Measurements from ENCODE around the gene MC1R.
A peak's percentile ranks its signal among the peaks of the same experiment; 100 is the strongest.

The MC1R gene

GRCh38 chr16:89920723-89921122, 2.1 kb downstream of the MC1R start:
- H3K4ac ChIP-seq (ENCODE audit: low read length), result no peak overlapping the region
- no peak overlapping the region for H2BK120ac ChIP-seq (ENCODE audit: low read depth, low read length)
- peak overlapping the region; percentile 14 for H2BK5ac ChIP-seq (ENCODE audit: low read length)
- H3K9ac ChIP-seq (ENCODE audit: low read depth, low read length, poor library complexity), result peak overlapping the region; percentile 81
- no peaks in the 10 kb centered on the region for H3K9me3 ChIP-seq (replicated peaks in 1 of 2; ENCODE audit: control insufficient read depth in 2 of 2, insufficient read depth in 1 of 2, low read depth in 1 of 2, low read length in 2 of 2)
- H3K36me3 ChIP-seq (replicated peaks in 1 of 2; ENCODE audit: control insufficient read depth in 2 of 2, insufficient read depth in 2 of 2, low read length in 2 of 2), result peaks cover 0 to 8% of the 10 kb centered on the region in 2 donors
- no peak overlapping the region for H3K4me3 ChIP-seq (ENCODE audit: low read length in 2 of 2)
- H3K4me1 ChIP-seq (ENCODE audit: control insufficient read depth in 2 of 2, insufficient read depth in 1 of 2, low read depth in 1 of 2, low read length in 2 of 2), result peaks cover 20 to 31% of the 10 kb centered on the region in 2 donors
- H3K14ac ChIP-seq (ENCODE audit: low read length), result peak overlapping the region; percentile 9
- H3K27ac ChIP-seq (replicated peaks; ENCODE audit: low read length), result peak overlapping the region; percentile 1
- WGBS, 2 donors (ENCODE audit: extremely low coverage in 2 of 2, insufficient read length in 2 of 2, insufficient replicate concordance in 1 of 2), result no CpG with 5 or more reads among the region's 6 CpGs
- no peak overlapping the region for H2AFZ ChIP-seq (ENCODE audit: low read length)
- no peak overlapping the region for H4K8ac ChIP-seq (ENCODE audit: low read depth, low read length)
- no peak for DNase-seq (ENCODE audit: low spot score)
- H3K23ac ChIP-seq (ENCODE audit: low read depth, low read length, poor library complexity), result no peak overlapping the region
- H3K4me2 ChIP-seq (ENCODE audit: insufficient read depth, low read length, poor library complexity, severe bottlenecking), result no peak overlapping the region
- H2BK15ac ChIP-seq (ENCODE audit: low read length), result peak overlapping the region; percentile 1
- H3K27me3 ChIP-seq (ENCODE audit: control insufficient read depth in 3 of 3, insufficient read depth in 3 of 3, low read depth in 1 of 3, low read length in 3 of 3), result no peaks in the 10 kb centered on the region
- H4K91ac ChIP-seq (ENCODE audit: low read depth, low read length, poor library complexity), result no peak overlapping the region
- peaks cover 6% of the 10 kb centered on the region for H3K79me1 ChIP-seq (ENCODE audit: low read depth, low read length)
- peak overlapping the region; percentile 72 for H2AK5ac ChIP-seq (ENCODE audit: low read depth, low read length)
- H3K18ac ChIP-seq (ENCODE audit: low read length), result peak overlapping the region; percentile 68
- no peak overlapping the region for H2BK12ac ChIP-seq (ENCODE audit: low read length)

GRCh38 chr16:89921131-89921701, 2.6 kb downstream of the MC1R start:
- peak overlapping the region; percentile 99 for H3K4me2 ChIP-seq (ENCODE audit: insufficient read depth, low read length, poor library complexity, severe bottlenecking)
- peaks cover 20 to 31% of the 10 kb centered on the region in 2 donors for H3K4me1 ChIP-seq (ENCODE audit: control insufficient read depth in 2 of 2, insufficient read depth in 1 of 2, low read depth in 1 of 2, low read length in 2 of 2)
- H4K8ac ChIP-seq (ENCODE audit: low read depth, low read length), result no peak overlapping the region
- peak overlapping the region in 1 of 2 donors; percentile 96 for H3K4me3 ChIP-seq (ENCODE audit: low read length in 2 of 2)
- H2AFZ ChIP-seq (ENCODE audit: low read length), result peak overlapping the region; percentile 38
- peaks cover 0 to 11% of the 10 kb centered on the region in 2 donors for H3K36me3 ChIP-seq (replicated peaks in 1 of 2; ENCODE audit: control insufficient read depth in 2 of 2, insufficient read depth in 2 of 2, low read length in 2 of 2)
- WGBS, 2 donors (ENCODE audit: extremely low coverage in 2 of 2, insufficient read length in 2 of 2, insufficient replicate concordance in 1 of 2), result no CpG with 5 or more reads among the region's 14 CpGs
- no peak overlapping the region for H3K4ac ChIP-seq (ENCODE audit: low read length)
- peak overlapping the region; percentile 90 for H3K27ac ChIP-seq (replicated peaks; ENCODE audit: low read length)
- H3K9me3 ChIP-seq (replicated peaks in 1 of 2; ENCODE audit: control insufficient read depth in 2 of 2, insufficient read depth in 1 of 2, low read depth in 1 of 2, low read length in 2 of 2), result no peaks in the 10 kb centered on the region
- DNase-seq (ENCODE audit: low spot score), result no peak
- peak overlapping the region; percentile 14 for H2BK5ac ChIP-seq (ENCODE audit: low read length)
- H3K9ac ChIP-seq (ENCODE audit: low read depth, low read length, poor library complexity), result peak overlapping the region; percentile 81
- H3K79me1 ChIP-seq (ENCODE audit: low read depth, low read length), result peaks cover 7% of the 10 kb centered on the region
- peak overlapping the region; percentile 1 for H2BK15ac ChIP-seq (ENCODE audit: low read length)
- no peaks in the 10 kb centered on the region for H3K27me3 ChIP-seq (ENCODE audit: control insufficient read depth in 3 of 3, insufficient read depth in 3 of 3, low read depth in 1 of 3, low read length in 3 of 3)
- peak overlapping the region; percentile 9 for H3K14ac ChIP-seq (ENCODE audit: low read length)
- peak overlapping the region; percentile 72 for H2AK5ac ChIP-seq (ENCODE audit: low read depth, low read length)
- H2BK120ac ChIP-seq (ENCODE audit: low read depth, low read length), result no peak overlapping the region
- no peak overlapping the region for H4K91ac ChIP-seq (ENCODE audit: low read depth, low read length, poor library complexity)
- peak overlapping the region; percentile 70 for H3K23ac ChIP-seq (ENCODE audit: low read depth, low read length, poor library complexity)
- no peak overlapping the region for H2BK12ac ChIP-seq (ENCODE audit: low read length)
- peak overlapping the region; percentile 68 for H3K18ac ChIP-seq (ENCODE audit: low read length)

GRCh38 chr16:89921702-89922476, 3.2 kb downstream of the MC1R start:
- Histone ChIP-seq H3K36me3 (replicated peaks in 1 of 2; ENCODE audit: control insufficient read depth in 2 of 2, insufficient read depth in 2 of 2, low read length in 2 of 2) (peaks cover 0 to 18% of the 10 kb centered on the region in 2 donors), H3K79me1 (ENCODE audit: low read depth, low read length) (peaks cover 11% of the 10 kb centered on the region), H3K14ac (ENCODE audit: low read length) (peak overlapping the region; percentile 78), H3K9me3 (replicated peaks in 1 of 2; ENCODE audit: control insufficient read depth in 2 of 2, insufficient read depth in 1 of 2, low read depth in 1 of 2, low read length in 2 of 2) (no peaks in the 10 kb centered on the region), H3K27me3 (ENCODE audit: control insufficient read depth in 3 of 3, insufficient read depth in 3 of 3, low read depth in 1 of 3, low read length in 3 of 3) (no peaks in the 10 kb centered on the region), H2BK15ac (ENCODE audit: low read length) (peak overlapping the region; percentile 1), H3K23ac (ENCODE audit: low read depth, low read length, poor library complexity) (peak overlapping the region; percentile 70), H3K4me3 (ENCODE audit: low read length in 2 of 2) (peak overlapping the region; percentile 79 to 96), H4K91ac (ENCODE audit: low read depth, low read length, poor library complexity) (no peak overlapping the region), H4K8ac (ENCODE audit: low read depth, low read length) (no peak overlapping the region), H3K4me1 (ENCODE audit: control insufficient read depth in 2 of 2, insufficient read depth in 1 of 2, low read depth in 1 of 2, low read length in 2 of 2) (peaks cover 20 to 31% of the 10 kb centered on the region in 2 donors), H2BK5ac (ENCODE audit: low read length) (peak overlapping the region; percentile 14), H3K27ac (replicated peaks; ENCODE audit: low read length) (peak overlapping the region; percentile 90), H2AK5ac (ENCODE audit: low read depth, low read length) (peak overlapping the region; percentile 87), H2BK12ac (ENCODE audit: low read length) (no peak overlapping the region), H3K18ac (ENCODE audit: low read length) (peak overlapping the region; percentile 99), H3K9ac (ENCODE audit: low read depth, low read length, poor library complexity) (peak overlapping the region; percentile 91), H3K4me2 (ENCODE audit: insufficient read depth, low read length, poor library complexity, severe bottlenecking) (peak overlapping the region; percentile 99), H3K4ac (ENCODE audit: low read length) (no peak overlapping the region), H2BK120ac (ENCODE audit: low read depth, low read length) (no peak overlapping the region), H2AFZ (ENCODE audit: low read length) (peak overlapping the region; percentile 84)
- peak; percentile 36 for DNase-seq (ENCODE audit: low spot score)
- WGBS, 2 donors (ENCODE audit: extremely low coverage in 2 of 2, insufficient read length in 2 of 2, insufficient replicate concordance in 1 of 2), result no CpG with 5 or more reads among the region's 22 CpGs

- Histone ChIP-seq H4K91ac (ENCODE audit: low read depth, low read length, poor library complexity) (no peak overlapping the region), H3K4me3 (ENCODE audit: low read length in 2 of 2) (peak overlapping the region; percentile 79 to 96), H3K79me1 (ENCODE audit: low read depth, low read length) (peaks cover 11% of the 10 kb centered on the region), H3K14ac (ENCODE audit: low read length) (peak overlapping the region; percentile 78), H2BK120ac (ENCODE audit: low read depth, low read length) (peak overlapping the region; percentile 98), H2BK15ac (ENCODE audit: low read length) (peak overlapping the region; percentile 100), H3K4me2 (ENCODE audit: insufficient read depth, low read length, poor library complexity, severe bottlenecking) (peak overlapping the region; percentile 99), H4K8ac (ENCODE audit: low read depth, low read length) (no peak overlapping the region), H3K36me3 (replicated peaks in 1 of 2; ENCODE audit: control insufficient read depth in 2 of 2, insufficient read depth in 2 of 2, low read length in 2 of 2) (peaks cover under 1 to 24% of the 10 kb centered on the region in 2 donors), H2AFZ (ENCODE audit: low read length) (peak overlapping the region; percentile 84), H3K4me1 (ENCODE audit: control insufficient read depth in 2 of 2, insufficient read depth in 1 of 2, low read depth in 1 of 2, low read length in 2 of 2) (peaks cover 20 to 31% of the 10 kb centered on the region in 2 donors), H3K9me3 (replicated peaks in 1 of 2; ENCODE audit: control insufficient read depth in 2 of 2, insufficient read depth in 1 of 2, low read depth in 1 of 2, low read length in 2 of 2) (no peaks in the 10 kb centered on the region), H2AK5ac (ENCODE audit: low read depth, low read length) (peak overlapping the region; percentile 87), H2BK5ac (ENCODE audit: low read length) (peak overlapping the region; percentile 14), H3K4ac (ENCODE audit: low read length) (peak overlapping the region; percentile 43), H3K27ac (replicated peaks; ENCODE audit: low read length) (peak overlapping the region; percentile 90), H2BK12ac (ENCODE audit: low read length) (no peak overlapping the region), H3K27me3 (ENCODE audit: control insufficient read depth in 3 of 3, insufficient read depth in 3 of 3, low read depth in 1 of 3, low read length in 3 of 3) (no peaks in the 10 kb centered on the region), H3K23ac (ENCODE audit: low read depth, low read length, poor library complexity) (peak overlapping the region; percentile 0), H3K18ac (ENCODE audit: low read length) (peak overlapping the region; percentile 99), H3K9ac (ENCODE audit: low read depth, low read length, poor library complexity) (peak overlapping the region; percentile 91)
- DNase-seq (ENCODE audit: low spot score), result peak; percentile 61
- no CpG with 5 or more reads among the region's 31 CpGs for WGBS, 2 donors (ENCODE audit: extremely low coverage in 2 of 2, insufficient read length in 2 of 2, insufficient replicate concordance in 1 of 2)
These were observed 3.8 kb downstream of the MC1R start for GRCh38 chr16:89922477-89922883.

Data from neuronal stem cell (in vitro differentiated cells).